Type B pancreatic cell (in vitro differentiated cells): ENCODE results near the gene BCL2L11. TPM values are rescaled to one million over a fixed set of nuclear protein-coding genes. Genes with fewer than 3 reads are reported as not detected.

ENCODE experiments used
- DNase-seq: peaks from one replicate; pipeline ENCODE4 v3.0.0; 2021; ENCODE audit warnings: mixed read lengths; ENCODE audit not compliant: unreplicated experiment; ENCODE audit errors: extremely low spot score
- H3K27ac Mint-ChIP-seq: 2 replicates; pipeline ENCODE4 v1.8.0; 2021; ENCODE audit warnings: mild to moderate bottlenecking, mixed read lengths
- H3K27me3 Mint-ChIP-seq: 2 replicates; pipeline ENCODE4 v1.8.0; 2021; ENCODE audit warnings: mixed read lengths
- H3K36me3 Mint-ChIP-seq: 2 replicates; pipeline ENCODE4 v1.8.0; 2021; ENCODE audit warnings: mixed read lengths
- H3K4me1 Mint-ChIP-seq: one replicate; pipeline ENCODE4 v1.8.0; 2021; ENCODE audit warnings: mixed read lengths; ENCODE audit not compliant: unreplicated experiment
- H3K4me3 Mint-ChIP-seq: 2 replicates; pipeline ENCODE4 v1.8.0; 2021; ENCODE audit warnings: mild to moderate bottlenecking, mixed read lengths
- H3K9me3 Mint-ChIP-seq: 2 replicates; pipeline ENCODE4 v1.8.0; 2021; ENCODE audit warnings: mixed read lengths
- CTCF ChIP-seq: fragments of 200-600 bp; sonication (generic); conservative IDR thresholded peaks from 2 replicates; pipeline ENCODE4 v1.5.0; 2021; ENCODE audit warnings: antibody characterized with exemption, mild to moderate bottlenecking
- total RNA-seq: library from RNA; stranded (reverse); gene quantifications from 2 replicates; pipeline ENCODE4 v1.2.1, GENCODE V29; 2021; ENCODE audit warnings: low replicate concordance

Gene BCL2L11
- total RNA-seq, 1 donor from 2014 or later: 29.2 TPM

DNA sequence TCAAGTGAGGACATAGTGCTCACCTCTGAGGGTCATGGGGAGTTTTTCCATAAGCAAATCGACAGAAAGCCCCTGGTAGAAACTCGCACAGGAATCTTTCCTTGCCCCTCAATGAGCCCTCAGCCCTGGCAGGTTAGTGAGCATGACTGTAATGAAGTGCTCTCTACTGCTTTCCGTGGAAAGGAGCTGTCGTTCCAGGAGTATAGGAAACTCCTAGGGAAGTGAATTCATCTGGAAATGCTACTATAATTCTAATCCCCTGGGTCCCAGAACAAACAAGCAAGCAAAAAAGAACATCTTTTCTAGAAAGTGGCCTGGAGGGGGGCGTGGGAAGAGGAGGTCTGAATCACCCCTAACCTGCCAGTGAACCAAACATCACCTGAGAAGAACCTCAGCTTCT lies 18.1 kb downstream of the BCL2L11 start:
- H3K9me3 Mint-ChIP-seq: no peaks in the 10 kb centered on the region
- no peak overlapping the region for H3K27ac Mint-ChIP-seq
- H3K27me3 Mint-ChIP-seq: no peaks in the 10 kb centered on the region
- no peak overlapping the region for H3K4me3 Mint-ChIP-seq
- peaks cover 34% of the 10 kb centered on the region for H3K4me1 Mint-ChIP-seq
- no peak for TF ChIP-seq CTCF
- peaks cover 53% of the 10 kb centered on the region for H3K36me3 Mint-ChIP-seq
- DNase-seq: no peak

- Mint-ChIP-seq H3K36me3 (peaks cover 49% of the 10 kb centered on the region), H3K4me3 (no peak overlapping the region), H3K27me3 (no peaks in the 10 kb centered on the region), H3K4me1 (peaks cover 34% of the 10 kb centered on the region), H3K27ac (no peak overlapping the region), H3K9me3 (no peaks in the 10 kb centered on the region)
- no peak for DNase-seq
- TF ChIP-seq CTCF: no peak
Observed at GRCh38 chr2:111139637-111140317, 19.1 kb downstream of the BCL2L11 start.

DNA sequence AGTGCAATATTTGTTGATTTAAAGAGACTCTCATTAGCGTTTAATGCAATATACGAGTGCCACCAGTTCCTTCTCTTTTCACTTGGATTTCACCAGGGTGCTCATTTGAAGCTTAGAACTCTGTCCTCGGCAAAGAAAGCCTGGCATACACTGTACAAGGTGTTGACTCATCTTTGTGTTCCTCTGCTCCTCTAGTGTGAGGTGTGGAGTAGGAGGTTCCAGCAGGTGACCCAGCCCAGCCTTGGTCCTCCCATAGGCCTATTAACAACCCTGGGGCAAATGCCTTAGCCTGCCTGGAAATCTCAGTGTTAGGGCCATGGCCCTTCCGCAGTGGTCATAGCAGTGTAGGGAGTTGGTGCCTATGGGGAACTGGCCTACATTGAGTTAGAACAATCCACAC lies 20.1 kb downstream of the BCL2L11 start:
- peaks cover 45% of the 10 kb centered on the region for H3K36me3 Mint-ChIP-seq
- H3K9me3 Mint-ChIP-seq: no peaks in the 10 kb centered on the region
- no peak overlapping the region for H3K27ac Mint-ChIP-seq
- H3K4me3 Mint-ChIP-seq: no peak overlapping the region
- DNase-seq: no peak
- TF ChIP-seq CTCF: no peak
- peaks cover 34% of the 10 kb centered on the region for H3K4me1 Mint-ChIP-seq
- no peaks in the 10 kb centered on the region for H3K27me3 Mint-ChIP-seq

DNA sequence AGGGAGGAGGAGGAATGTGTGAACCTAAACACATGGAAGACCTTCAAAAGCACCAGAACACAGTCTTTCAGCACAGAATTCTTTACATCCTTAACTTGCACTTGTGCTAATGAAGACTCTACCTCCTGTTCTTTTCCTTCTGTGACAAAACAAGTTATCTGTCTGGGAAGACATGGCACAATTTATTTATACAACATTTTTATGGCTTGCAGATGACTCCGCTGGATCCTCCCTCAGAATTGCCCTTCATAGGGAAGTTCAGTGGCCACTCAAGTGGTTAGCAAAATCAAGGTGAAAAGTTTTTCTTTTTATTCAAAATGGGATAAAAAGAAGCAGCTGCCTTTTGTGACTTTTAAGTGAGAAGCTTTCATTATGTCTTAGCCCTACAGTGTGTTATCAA lies 21.4 kb downstream of the BCL2L11 start:
- Mint-ChIP-seq H3K36me3 (peaks cover 47% of the 10 kb centered on the region), H3K9me3 (no peaks in the 10 kb centered on the region), H3K27ac (no peak overlapping the region), H3K27me3 (no peaks in the 10 kb centered on the region), H3K4me1 (peaks cover 38% of the 10 kb centered on the region), H3K4me3 (no peak overlapping the region)
- DNase-seq: no peak
- no peak for TF ChIP-seq CTCF

DNA sequence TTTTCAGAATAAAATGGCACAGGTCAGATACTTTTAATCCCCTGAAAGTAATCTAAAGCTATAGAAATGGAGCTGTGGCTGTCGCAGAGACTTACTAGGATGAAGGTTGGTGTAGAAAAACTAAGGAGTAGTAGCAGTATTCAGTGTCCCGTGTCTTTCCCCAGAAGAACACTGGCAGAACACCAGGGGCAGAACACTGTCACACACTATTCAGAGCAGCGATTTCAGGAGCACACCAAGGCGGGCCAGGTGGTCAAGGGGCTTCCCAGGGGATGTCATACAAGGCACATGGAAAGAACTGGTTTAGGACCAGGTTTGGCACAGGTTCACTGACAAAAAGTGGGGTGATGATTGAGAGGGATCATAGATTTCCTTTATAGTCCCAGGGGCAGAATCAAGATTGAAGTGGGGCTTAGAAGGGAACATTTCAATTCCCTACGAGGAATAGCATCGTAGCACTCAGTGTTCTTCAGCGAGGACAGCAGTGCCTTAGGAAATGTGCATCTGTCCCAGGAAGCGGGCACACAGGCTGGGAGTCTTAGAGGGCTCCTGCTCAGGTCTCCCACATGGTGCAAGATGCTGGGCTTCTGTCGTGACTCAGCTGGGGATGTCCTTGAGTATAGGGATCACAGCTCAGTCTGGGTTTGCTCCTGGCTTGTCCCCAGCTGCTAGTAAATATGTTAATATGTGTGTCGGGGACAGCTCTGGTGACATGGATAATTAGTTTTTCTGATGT lies 22.6 kb downstream of the BCL2L11 start:
- H3K9me3 Mint-ChIP-seq: no peaks in the 10 kb centered on the region
- H3K27me3 Mint-ChIP-seq: no peaks in the 10 kb centered on the region
- H3K4me1 Mint-ChIP-seq: peaks cover 41% of the 10 kb centered on the region
- H3K36me3 Mint-ChIP-seq: peaks cover 47% of the 10 kb centered on the region
- no peak overlapping the region for H3K27ac Mint-ChIP-seq
- no peak for TF ChIP-seq CTCF
- H3K4me3 Mint-ChIP-seq: no peak overlapping the region
- DNase-seq: no peak
